ENCODE measurements around the gene GPR62.

DNA sequence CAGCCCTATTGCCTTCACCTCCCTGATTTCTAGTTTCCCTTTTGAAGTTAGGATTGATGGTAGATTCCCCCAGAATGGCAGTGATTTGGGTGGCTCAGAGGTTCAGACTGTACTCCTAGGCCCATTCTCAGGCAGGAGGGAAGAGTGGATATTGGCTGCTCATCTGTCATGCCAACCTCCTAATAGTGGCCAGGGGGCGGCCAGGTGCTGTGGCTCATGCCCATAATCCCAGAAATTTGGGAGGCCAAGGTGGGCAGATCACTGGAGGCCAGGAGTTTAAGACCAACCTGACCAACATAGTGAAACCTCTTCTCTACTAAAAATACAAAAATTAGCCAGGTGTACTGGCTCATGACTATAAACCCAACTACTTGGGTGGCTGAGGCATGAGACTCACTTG lies 24.7 kb upstream of the GPR62 start:
- TF ChIP-seq, protein P1, sequence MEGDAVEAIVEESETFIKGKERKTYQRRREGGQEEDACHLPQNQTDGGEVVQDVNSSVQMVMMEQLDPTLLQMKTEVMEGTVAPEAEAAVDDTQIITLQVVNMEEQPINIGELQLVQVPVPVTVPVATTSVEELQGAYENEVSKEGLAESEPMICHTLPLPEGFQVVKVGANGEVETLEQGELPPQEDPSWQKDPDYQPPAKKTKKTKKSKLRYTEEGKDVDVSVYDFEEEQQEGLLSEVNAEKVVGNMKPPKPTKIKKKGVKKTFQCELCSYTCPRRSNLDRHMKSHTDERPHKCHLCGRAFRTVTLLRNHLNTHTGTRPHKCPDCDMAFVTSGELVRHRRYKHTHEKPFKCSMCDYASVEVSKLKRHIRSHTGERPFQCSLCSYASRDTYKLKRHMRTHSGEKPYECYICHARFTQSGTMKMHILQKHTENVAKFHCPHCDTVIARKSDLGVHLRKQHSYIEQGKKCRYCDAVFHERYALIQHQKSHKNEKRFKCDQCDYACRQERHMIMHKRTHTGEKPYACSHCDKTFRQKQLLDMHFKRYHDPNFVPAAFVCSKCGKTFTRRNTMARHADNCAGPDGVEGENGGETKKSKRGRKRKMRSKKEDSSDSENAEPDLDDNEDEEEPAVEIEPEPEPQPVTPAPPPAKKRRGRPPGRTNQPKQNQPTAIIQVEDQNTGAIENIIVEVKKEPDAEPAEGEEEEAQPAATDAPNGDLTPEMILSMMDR (IDR thresholded peaks at IDR 0.05) = no peak
- no peak for TF ChIP-seq POLR2A (IDR thresholded peaks at IDR 0.05)

Measured in sigmoid colon (tissue), 3 donors.